ENCODE measurements around the gene UQCRQ.

The UQCRQ gene

GRCh38 chr5:132870801-132871200 lies 4.4 kb downstream of the UQCRQ start:
- DNase-seq (ENCODE audit: low read depth in 2 of 2) = no peak

GRCh38 chr5:132871459-132872284 lies 5.2 kb downstream of the UQCRQ start:
- no peak for DNase-seq (ENCODE audit: low read depth in 2 of 2)

DNA sequence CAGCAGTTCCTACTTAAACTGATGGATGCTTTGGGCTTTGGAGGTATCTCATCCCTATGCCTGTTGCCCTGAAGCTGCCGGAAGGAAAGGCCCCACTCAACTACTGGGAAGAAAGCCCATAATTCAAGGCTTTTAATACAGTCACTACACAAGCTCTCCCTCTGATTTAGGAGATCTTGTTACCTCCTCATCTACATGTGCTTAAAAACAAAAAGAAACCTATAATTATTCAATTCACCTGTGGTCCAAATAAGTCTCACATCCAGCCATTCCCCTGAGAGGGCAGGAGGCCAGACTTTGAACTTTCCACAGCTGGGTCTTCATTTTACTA lies 6.3 kb downstream of the UQCRQ start:
- no peak for DNase-seq (ENCODE audit: low read depth in 2 of 2)

GRCh38 chr5:132873119-132873929 lies 6.9 kb downstream of the UQCRQ start, which contains the start of gene LEAP2:
Gene LEAP2, plus strand, starts transcription at chr5:132873668. Its CDS starts 27 bp downstream, at chr5:132873695.
- no peak for DNase-seq (ENCODE audit: low read depth in 2 of 2)

- no peak for DNase-seq (ENCODE audit: low read depth in 2 of 2)
Observed at GRCh38 chr5:132873930-132874271, 7.5 kb downstream of the UQCRQ start.

- no peak for DNase-seq (ENCODE audit: low read depth in 2 of 2)
Observed at GRCh38 chr5:132876020-132876759, 9.7 kb downstream of the UQCRQ start.

- DNase-seq (ENCODE audit: low read depth in 2 of 2) = no peak
Observed at GRCh38 chr5:132877466-132877865, 11.0 kb downstream of the UQCRQ start.

GRCh38 chr5:132877938-132878337 lies 11.5 kb downstream of the UQCRQ start:
- DNase-seq (ENCODE audit: low read depth in 2 of 2) = no peak

- DNase-seq (ENCODE audit: low read depth in 2 of 2) = no peak
Observed at GRCh38 chr5:132883261-132883834, 16.9 kb downstream of the UQCRQ start.

- no peak for DNase-seq (ENCODE audit: low read depth in 2 of 2)
Observed at GRCh38 chr5:132884548-132884947, 18.1 kb downstream of the UQCRQ start.

- no peak for DNase-seq (ENCODE audit: low read depth in 2 of 2)
Observed at GRCh38 chr5:132886064-132886823, 19.8 kb downstream of the UQCRQ start.

- DNase-seq (ENCODE audit: low read depth in 2 of 2) = no peak
Observed at GRCh38 chr5:132887283-132887682, 20.8 kb downstream of the UQCRQ start.

GRCh38 chr5:132889501-132889900 lies 23.1 kb downstream of the UQCRQ start:
- no peak for DNase-seq (ENCODE audit: low read depth in 2 of 2)

- DNase-seq (ENCODE audit: low read depth in 2 of 2) = no peak
Observed at GRCh38 chr5:132890817-132891216, 24.4 kb downstream of the UQCRQ start.

GRCh38 chr5:132895719-132896305 lies 29.4 kb downstream of the UQCRQ start:
- no peak for DNase-seq (ENCODE audit: low read depth in 2 of 2)

DNA sequence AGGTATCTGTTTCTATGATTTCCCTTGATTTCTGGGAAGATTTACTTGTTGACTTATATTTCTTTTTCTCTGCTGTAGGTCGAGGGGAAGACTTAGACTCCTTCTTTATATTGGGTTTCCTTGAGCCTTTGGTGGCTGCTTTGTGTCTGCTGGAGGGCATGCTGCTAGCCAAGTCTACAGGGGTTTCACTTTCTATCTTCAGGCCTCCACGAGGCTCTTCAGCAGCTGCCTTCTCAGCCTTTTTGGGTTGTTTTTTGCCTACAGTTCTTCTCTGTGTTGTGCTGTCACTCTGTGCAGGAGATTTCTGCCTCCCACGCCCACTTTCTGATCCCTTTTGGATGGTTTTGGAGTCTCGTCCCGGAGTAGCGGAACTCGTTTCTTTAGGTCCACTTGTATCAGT lies 30.2 kb downstream of the UQCRQ start:
- DNase-seq (ENCODE audit: low read depth in 2 of 2) = no peak

- no peak for DNase-seq (ENCODE audit: low read depth in 2 of 2)
Observed at GRCh38 chr5:132898094-132898493, 31.7 kb downstream of the UQCRQ start.

DNA sequence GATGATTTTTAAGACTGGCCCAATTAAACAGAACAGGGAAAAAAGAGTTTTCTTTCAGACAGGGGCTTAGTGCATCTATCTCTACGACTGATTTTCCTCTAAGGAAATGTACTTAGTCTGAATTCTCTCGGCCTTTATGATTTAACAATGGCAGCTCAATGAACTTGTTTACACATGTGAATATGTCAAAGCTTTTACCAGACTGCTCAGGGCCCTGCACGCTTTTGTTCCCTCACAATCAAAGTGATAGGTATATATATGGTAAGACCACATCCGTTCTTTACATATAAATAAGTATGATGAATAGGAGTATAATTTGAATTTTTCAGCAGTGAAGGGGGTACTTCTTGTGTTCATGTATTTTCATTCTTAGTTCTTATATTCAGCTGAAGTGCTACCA lies 34.6 kb downstream of the UQCRQ start:
- DNase-seq (ENCODE audit: low read depth in 2 of 2) = no peak

GRCh38 chr5:132901730-132902129 lies 35.3 kb downstream of the UQCRQ start:
- no peak for DNase-seq (ENCODE audit: low read depth in 2 of 2)

GRCh38 chr5:132905938-132906337 lies 39.5 kb downstream of the UQCRQ start:
- DNase-seq (ENCODE audit: low read depth in 2 of 2) = no peak

GRCh38 chr5:132907161-132907560 lies 40.7 kb downstream of the UQCRQ start:
- no peak for DNase-seq (ENCODE audit: low read depth in 2 of 2)

All from stimulated activated CD4-positive, alpha-beta T cell treated with anti-CD3 and anti-CD28 coated beads, Interleukin-15, amount 100 ng/mL, for 48 hours (primary cell).